ENCODE data around the gene ZFYVE21.
"Not testable (repeated sequence)": the region's sequence is repeated elsewhere in the genome, so short reads cannot be mapped to it uniquely, and the experiment has no call there.

The ZFYVE21 gene

GRCh38 chr14:103772078-103772712 is 56.6 kb downstream of the ZFYVE21 start:
- DNase-seq = no peak

GRCh38 chr14:103773521-103773920 is 57.9 kb downstream of the ZFYVE21 start:
- DNase-seq = no peak

- DNase-seq = no peak
These were observed 59.9 kb downstream of the ZFYVE21 start for GRCh38 chr14:103775506-103775905.

- not testable (repeated sequence) for DNase-seq
These were observed 60.7 kb downstream of the ZFYVE21 start for GRCh38 chr14:103776319-103776718.

GRCh38 chr14:103782376-103782775 is 66.8 kb downstream of the ZFYVE21 start:
- no peak for DNase-seq
